Measurements from ENCODE around the gene OPRL1.

The OPRL1 gene

GRCh38 chr20:64090165-64090564 lies 10.3 kb downstream of the OPRL1 start:
- TF ChIP-seq, protein P1, sequence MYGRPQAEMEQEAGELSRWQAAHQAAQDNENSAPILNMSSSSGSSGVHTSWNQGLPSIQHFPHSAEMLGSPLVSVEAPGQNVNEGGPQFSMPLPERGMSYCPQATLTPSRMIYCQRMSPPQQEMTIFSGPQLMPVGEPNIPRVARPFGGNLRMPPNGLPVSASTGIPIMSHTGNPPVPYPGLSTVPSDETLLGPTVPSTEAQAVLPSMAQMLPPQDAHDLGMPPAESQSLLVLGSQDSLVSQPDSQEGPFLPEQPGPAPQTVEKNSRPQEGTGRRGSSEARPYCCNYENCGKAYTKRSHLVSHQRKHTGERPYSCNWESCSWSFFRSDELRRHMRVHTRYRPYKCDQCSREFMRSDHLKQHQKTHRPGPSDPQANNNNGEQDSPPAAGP (tag by site-specific recombination; IDR thresholded peaks at IDR 0.05): no peak
- TF ChIP-seq ZNF114 (tag by site-specific recombination; IDR thresholded peaks at IDR 0.05): no peak
- TF ChIP-seq IKZF3 (tag by site-specific recombination; IDR thresholded peaks at IDR 0.05): no peak
- no peak for TF ChIP-seq TCF7L2 (IDR thresholded peaks at IDR 0.05; ENCODE audit: borderline replicate concordance, low read depth, low read length)
- 0 out of 2 replicates have a peak, but pooled peaks have one; percentile 25 for TF ChIP-seq ZNF600 (tag by site-specific recombination; IDR thresholded peaks at IDR 0.05)
- TF ChIP-seq ZBTB17 (tag by site-specific recombination; IDR thresholded peaks at IDR 0.05): peak; percentile 76
- TF ChIP-seq ZNF785 (tag by site-specific recombination; IDR thresholded peaks at IDR 0.05): no peak
- TF ChIP-seq ZNF138 (tag by site-specific recombination; IDR thresholded peaks at IDR 0.05; ENCODE audit: borderline replicate concordance): no peak
- TF ChIP-seq, protein P2, sequence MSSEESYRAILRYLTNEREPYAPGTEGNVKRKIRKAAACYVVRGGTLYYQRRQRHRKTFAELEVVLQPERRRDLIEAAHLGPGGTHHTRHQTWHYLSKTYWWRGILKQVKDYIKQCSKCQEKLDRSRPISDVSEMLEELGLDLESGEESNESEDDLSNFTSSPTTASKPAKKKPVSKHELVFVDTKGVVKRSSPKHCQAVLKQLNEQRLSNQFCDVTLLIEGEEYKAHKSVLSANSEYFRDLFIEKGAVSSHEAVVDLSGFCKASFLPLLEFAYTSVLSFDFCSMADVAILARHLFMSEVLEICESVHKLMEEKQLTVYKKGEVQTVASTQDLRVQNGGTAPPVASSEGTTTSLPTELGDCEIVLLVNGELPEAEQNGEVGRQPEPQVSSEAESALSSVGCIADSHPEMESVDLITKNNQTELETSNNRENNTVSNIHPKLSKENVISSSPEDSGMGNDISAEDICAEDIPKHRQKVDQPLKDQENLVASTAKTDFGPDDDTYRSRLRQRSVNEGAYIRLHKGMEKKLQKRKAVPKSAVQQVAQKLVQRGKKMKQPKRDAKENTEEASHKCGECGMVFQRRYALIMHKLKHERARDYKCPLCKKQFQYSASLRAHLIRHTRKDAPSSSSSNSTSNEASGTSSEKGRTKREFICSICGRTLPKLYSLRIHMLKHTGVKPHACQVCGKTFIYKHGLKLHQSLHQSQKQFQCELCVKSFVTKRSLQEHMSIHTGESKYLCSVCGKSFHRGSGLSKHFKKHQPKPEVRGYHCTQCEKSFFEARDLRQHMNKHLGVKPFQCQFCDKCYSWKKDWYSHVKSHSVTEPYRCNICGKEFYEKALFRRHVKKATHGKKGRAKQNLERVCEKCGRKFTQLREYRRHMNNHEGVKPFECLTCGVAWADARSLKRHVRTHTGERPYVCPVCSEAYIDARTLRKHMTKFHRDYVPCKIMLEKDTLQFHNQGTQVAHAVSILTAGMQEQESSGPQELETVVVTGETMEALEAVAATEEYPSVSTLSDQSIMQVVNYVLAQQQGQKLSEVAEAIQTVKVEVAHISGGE (tag by site-specific recombination; conservative IDR thresholded peaks at IDR 0.05; ENCODE audit: low read depth): no peak
- TF ChIP-seq MYNN (tag by site-specific recombination; IDR thresholded peaks at IDR 0.05; ENCODE audit: borderline replicate concordance): peak; percentile 95
- H3K4me3 ChIP-seq (ENCODE audit: low read depth, low read length): no peak overlapping the region
- CTCF ChIA-PET: interaction anchor here (0.8 to 2.9 kb wide), 2 partner anchors 30 to 33 kb away, joined by 3 to 10 read pairs; no protein-coding TSS in a partner anchor

GRCh38 chr20:64091340-64091739 lies 11.5 kb downstream of the OPRL1 start:
- no peaks in the 10 kb centered on the region for H3K4me1 ChIP-seq (ENCODE audit: control insufficient read depth, insufficient read depth, low read length)
- POLR2A ChIA-PET: interaction anchor here (1.5 kb wide), 1 partner anchor 111 kb away, joined by 3 read pairs; no protein-coding TSS in a partner anchor
- no peak overlapping the region for H3K4me3 ChIP-seq (ENCODE audit: low read depth, low read length)
- no peak overlapping the region for H3K27ac ChIP-seq (ENCODE audit: extremely low read depth, low read depth, low read length)
- no peaks in the 10 kb centered on the region for H3K36me3 ChIP-seq (ENCODE audit: control insufficient read depth in 2 of 2, insufficient read depth in 1 of 2, low read length in 2 of 2)
- CTCF ChIA-PET: interaction anchor here (1.1 to 2.9 kb wide), 2 partner anchors 17 to 29 kb away, joined by 3 to 10 read pairs; partner anchors contain the start of gene NPBWR2
- no peaks in the 10 kb centered on the region for H3K9me3 ChIP-seq (ENCODE audit: control insufficient read depth, insufficient read depth, low read depth, low read length)
- TF ChIP-seq TCF7L2 (IDR thresholded peaks at IDR 0.05; ENCODE audit: borderline replicate concordance, low read depth, low read length) (no peak), ZNF654 (tag by site-specific recombination; IDR thresholded peaks at IDR 0.05; ENCODE audit: low read depth) (no peak), ZNF132 (tag by site-specific recombination; IDR thresholded peaks at IDR 0.05; ENCODE audit: borderline replicate concordance) (no peak), CTCF (tag by site-specific recombination; IDR thresholded peaks at IDR 0.05) (no peak), ZSCAN16 (tag by site-specific recombination; IDR thresholded peaks at IDR 0.05) (no peak), OSR2 (tag by site-specific recombination; IDR thresholded peaks at IDR 0.05) (no peak), ZNF133 (tag by site-specific recombination; IDR thresholded peaks at IDR 0.05) (no peak), KLF16 (tag by site-specific recombination; IDR thresholded peaks at IDR 0.05) (no peak), ZNF747 (tag by site-specific recombination; IDR thresholded peaks at IDR 0.05) (no peak), MEIS1 (CRISPR knock-in tag; IDR thresholded peaks at IDR 0.05; ENCODE audit: borderline replicate concordance) (no peak), KLF1 (tag by site-specific recombination; IDR thresholded peaks at IDR 0.05) (no peak), PRDM10 (tag by site-specific recombination; IDR thresholded peaks at IDR 0.05) (no peak), ZFHX2 (tag by site-specific recombination; conservative IDR thresholded peaks at IDR 0.05) (no peak), KLF10 (tag by site-specific recombination; IDR thresholded peaks at IDR 0.05) (no peak)
- TF ChIP-seq, protein P3, sequence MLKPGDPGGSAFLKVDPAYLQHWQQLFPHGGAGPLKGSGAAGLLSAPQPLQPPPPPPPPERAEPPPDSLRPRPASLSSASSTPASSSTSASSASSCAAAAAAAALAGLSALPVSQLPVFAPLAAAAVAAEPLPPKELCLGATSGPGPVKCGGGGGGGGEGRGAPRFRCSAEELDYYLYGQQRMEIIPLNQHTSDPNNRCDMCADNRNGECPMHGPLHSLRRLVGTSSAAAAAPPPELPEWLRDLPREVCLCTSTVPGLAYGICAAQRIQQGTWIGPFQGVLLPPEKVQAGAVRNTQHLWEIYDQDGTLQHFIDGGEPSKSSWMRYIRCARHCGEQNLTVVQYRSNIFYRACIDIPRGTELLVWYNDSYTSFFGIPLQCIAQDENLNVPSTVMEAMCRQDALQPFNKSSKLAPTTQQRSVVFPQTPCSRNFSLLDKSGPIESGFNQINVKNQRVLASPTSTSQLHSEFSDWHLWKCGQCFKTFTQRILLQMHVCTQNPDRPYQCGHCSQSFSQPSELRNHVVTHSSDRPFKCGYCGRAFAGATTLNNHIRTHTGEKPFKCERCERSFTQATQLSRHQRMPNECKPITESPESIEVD (tag by site-specific recombination; IDR thresholded peaks at IDR 0.05): no peak

More at GRCh38 chr20:64090165-64090564, 10.3 kb downstream of the OPRL1 start:
- Histone ChIP-seq H3K4me1 (ENCODE audit: control insufficient read depth, insufficient read depth, low read length) (no peaks in the 10 kb centered on the region), H3K27ac (ENCODE audit: extremely low read depth, low read depth, low read length) (no peak overlapping the region), H3K9me3 (ENCODE audit: control insufficient read depth, insufficient read depth, low read depth, low read length) (no peaks in the 10 kb centered on the region), H3K36me3 (ENCODE audit: control insufficient read depth in 2 of 2, insufficient read depth in 1 of 2, low read length in 2 of 2) (no peaks in the 10 kb centered on the region)
- POLR2A ChIA-PET: interaction anchor here (0.7 kb wide), 1 partner anchor 14 kb away, joined by 3 read pairs; no protein-coding TSS in a partner anchor

All from HEK293 (cell line).